Measurements from ENCODE around the gene MED25.
A peak's percentile ranks its signal among the peaks of the same experiment; 100 is the strongest.

The MED25 gene

DNA sequence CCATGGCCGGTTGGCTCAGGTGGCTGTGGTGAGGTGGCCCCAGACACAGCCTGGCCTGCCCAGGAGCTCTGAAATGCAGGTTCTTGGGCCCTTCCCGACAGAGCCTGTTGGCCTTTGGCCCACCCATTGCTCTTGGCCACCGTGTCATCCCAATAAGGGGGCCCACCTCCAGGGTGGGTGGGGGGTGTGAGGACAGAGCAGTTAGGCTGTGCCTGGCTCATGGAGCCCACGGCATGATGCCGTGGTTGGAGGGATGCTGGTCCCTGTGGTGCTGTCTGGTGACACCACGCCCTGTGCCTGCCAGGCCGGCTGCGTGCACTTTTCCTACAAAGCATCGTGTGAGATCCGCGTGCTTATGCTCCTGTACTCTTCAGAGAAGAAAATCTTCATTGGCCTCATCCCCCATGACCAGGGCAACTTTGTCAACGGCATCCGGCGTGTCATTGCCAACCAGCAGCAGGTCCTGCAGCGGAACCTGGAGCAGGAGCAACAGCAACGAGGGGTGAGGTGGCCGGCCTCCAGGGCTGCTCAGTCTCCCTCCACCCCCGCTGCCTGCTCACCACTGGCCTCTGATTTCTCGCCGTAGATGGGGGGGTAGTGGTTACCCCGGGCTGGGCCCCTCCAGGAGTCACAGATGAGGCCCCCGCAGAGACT is 41.7 kb downstream of the MED25 start:
- DNase-seq, result no peak

DNA sequence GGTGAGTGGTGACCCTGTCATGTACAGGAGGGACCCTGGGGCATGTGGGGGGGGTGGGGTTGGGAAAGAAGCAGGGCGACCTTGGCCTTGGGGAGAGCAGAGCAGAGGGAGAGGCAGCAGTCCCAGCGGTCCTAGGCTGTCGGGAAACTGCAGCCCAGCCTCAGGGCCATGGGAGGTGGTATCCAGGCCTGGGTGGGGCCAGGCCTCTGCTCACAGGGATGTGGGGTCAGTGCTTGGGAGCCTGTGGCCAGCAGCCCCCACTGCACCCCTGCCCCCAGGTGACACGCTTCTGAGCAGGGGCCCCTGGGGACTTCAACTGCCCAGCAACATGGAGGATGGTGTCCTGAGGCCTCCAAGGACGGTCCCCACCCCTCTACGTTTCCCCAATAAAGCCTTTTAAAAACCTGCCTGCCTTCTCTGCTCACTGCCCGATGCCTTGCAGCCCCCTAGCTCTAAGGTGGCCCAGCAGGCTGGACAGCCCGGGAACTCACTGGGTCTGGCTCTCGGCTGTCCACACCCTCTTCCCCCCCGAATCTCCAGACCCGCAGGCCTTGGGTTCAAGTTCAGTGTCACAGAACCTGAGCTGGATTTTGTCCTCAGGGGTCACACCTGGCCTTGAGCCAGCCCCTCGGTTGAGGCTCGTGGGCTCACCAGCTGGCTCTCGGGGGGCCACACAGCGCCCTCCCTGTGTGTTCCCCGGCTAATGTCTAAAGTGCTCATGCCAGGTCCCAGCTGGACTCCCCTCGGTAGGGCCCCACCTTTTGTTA is 42.4 kb downstream of the MED25 start:
- DNase-seq, result no peak

DNA sequence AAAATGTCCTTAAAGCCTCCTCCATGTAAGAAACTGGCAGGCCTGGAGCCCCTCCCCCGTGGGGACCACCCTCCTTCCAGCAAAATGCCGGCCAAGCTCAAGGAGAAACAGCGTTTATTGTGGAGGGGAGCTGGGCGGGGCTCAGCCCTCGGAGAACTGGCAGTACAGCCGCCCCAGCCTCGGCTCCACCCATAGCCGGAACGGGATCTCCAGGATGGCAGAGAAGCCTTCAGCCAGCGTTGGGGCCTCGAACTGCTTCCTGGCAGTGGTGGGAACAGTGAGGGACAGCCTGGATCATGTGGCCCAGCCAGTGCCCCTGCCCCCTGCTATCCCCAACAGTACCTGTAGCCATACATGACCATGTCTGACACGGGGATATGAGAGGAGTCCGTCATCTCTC is 43.0 kb downstream of the MED25 start:
- DNase-seq, result no peak

DNA sequence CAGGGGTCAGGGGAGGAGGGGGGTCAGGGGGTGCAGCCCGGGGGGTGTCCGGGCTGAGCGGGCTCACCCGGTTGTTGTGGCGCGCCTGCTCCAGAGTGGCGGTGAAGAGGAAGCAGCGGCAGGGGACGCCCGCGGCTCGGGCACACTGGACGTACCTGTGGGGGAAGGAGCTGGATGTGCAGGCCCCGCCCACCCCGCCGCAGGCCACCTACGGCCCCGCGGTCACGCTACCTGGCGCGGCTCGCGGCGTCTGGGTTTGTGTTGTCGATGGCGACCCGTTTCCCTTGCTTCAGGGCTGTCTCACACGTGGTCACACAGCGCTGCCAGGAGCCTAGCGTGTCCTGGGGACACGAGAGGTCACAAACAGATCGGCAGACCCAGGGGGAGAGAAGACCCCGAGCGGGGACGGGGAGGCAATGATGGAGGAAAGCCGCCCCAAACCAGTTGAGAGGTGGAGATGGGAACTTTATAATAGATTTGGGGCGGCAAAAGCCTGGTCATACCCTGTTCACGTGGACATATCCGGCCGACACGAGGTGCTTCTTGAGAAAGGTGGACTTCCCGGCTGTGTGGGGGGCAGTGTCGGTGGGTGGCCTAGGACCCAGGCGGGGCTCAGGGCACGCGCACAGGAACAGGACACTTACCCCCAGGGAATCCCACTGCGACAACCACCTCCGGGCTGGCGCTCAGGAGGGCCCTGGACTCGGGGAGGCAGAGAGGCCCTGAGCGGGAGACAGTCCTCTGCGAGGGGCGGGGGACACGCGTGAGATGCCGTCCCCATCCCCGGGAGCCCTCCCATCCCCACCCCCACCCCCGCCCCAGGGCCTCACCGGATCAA is 43.7 kb downstream of the MED25 start:
- no peak for DNase-seq

DNA sequence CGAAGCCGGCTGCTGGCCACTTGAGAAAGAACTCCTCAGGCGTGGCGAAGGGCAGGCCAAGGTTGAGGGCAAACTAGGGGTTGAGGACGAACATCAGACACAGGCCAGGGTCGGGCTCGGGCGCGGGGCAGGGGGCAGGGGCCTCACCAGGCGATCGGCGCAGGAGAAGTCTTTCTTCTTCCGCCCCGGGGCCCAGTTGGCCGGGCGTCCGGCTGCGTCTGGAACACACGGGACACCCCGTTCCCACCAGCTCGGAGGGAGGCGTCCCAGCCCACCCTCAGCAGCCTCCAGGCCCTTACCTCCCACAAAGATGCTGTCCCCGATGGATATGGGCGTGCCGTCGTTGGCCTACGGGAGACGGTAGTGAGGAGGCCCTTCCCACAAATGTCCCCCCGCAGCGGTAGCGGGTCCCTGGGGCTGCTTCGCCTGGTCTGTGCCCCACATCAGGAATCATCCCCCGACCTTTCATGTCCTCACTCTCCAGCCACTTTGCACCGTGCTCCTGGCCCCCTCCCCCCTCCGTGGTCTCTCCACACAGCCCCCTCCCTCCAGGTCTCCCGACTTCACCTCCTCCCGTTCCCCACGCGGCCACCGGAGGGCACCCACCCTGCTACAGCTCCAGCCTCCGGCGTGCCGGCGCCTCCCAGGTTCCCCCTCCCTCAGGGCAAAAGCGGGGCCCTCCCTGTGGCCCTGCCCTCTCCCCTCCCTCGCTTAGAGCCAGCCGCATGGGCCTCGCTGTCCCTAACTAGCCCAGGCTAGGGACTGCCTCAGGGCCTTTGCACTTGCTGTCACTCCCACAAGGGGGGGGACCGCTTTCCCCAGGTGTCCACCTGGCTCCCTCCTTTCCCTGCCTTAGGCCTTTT is 44.5 kb downstream of the MED25 start:
- DNase-seq, result no peak

DNA sequence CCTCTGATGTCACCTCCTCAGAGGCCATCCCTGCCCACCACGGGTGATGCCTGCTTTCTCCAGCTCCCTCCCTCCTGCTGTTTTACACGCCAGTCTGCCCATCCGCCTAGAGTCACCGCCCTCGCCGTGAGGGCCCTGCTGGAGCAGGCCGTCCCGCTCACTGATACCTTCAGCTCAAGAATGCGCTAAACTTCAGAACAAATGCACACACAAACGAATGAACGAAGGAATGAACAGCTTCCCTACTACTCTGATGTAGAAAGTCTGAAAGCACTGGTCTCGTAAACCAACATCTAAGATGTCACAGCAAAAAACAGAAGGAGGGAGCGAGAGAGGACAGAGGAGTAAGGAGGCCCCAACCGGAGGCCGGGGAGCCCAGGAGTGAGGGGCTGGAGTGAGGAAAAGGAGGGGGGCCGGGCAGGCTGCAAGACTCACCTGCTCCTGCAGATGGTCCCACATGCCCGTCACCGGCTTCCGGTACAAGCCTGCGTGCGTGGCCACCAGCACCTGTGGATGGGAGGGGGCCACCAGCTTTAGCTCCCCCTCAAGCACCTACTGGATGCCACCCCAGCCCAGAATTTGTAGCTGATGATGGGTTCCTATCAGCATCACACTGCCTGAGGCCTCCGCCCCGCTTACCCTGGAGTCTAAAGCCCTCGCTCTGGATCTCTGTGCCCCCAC is 45.3 kb downstream of the MED25 start:
- DNase-seq, result no peak

DNA sequence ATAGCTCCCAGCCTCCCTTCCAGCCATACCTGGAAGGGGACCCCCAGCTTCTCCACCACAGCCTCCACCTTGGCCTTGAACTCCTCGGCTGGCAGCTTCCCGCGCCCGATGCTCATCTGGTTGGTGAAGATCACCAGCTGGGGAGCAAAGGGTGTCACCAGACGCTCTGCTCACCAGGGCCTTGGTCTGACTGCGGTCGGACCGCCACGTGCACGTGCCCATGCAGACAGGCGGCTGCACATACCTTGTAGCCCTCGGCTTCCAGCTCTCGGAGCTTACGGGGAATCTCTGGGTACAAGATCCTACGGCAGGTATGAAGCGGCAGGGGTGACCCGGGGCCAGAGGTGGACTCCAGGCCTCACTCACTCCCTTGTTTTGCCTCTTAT is 45.8 kb downstream of the MED25 start:
- no peak for DNase-seq

DNA sequence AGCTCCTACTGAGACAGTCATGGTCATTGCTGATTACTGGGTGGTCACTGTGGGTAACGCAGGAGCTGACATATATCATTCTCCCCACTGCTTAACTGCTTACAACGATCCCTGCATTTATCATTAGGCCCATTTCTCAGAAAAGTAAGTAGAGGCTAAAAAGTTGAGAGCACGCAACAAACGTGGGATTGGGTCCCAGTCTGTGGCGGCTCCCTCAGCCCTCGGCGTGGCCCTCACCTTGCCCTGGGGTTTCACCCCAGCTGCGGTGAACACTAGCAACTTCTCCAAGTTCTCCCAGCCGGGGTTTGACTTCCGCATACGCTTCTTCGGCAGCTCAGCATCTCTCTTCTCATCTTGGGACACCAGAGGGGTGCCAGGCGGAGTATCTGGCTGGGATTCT is 46.8 kb downstream of the MED25 start:
- no peak for DNase-seq

DNA sequence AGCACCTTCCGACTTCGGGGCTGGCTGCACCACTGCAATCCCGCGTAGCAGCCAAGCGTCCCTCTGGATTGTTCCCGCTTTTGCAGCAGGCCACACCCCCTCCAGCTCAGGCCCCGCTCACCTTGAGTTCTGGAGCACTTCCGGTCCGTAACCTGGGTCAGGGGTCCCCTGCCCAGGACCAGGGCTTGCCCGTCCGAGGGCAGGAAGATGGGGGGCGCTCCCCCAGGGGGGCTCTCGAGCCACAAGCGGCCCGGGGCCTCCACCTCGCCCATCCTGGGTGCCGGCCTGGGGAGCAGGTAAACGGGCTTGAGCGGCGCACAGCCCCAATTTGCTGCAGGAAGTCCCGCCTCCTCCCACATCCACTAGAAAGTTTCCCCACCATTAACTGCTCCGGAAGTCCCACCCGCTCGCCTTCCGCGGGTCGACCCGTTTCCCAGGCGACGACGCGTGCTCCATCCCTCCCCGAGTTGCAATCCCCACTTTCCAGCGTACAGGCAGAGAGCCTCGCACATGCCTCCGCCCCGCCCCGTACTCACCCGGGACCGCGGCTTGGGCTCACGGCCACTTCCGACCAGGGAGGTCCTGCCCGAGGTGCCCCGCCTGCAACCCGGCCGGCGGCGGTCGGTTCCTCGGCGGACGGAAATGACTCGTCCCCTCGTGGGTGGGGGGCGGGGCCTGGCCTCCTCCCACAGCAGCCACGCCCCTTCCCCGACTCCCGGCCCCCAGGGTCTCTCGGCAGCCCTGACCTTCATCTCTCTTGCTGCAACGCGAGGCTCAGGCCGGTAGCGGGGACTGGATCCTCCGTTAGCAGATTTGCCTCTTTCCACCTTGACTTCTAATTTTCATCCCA is 49.1 kb downstream of the MED25 start, which contains the start of gene PNKP:
TSS of gene PNKP (minus strand) at position 644 of the 850 bp plus-strand sequence. CDS start at position 272, 372 bp downstream.
- DNase-seq, result peak; percentile 96

DNA sequence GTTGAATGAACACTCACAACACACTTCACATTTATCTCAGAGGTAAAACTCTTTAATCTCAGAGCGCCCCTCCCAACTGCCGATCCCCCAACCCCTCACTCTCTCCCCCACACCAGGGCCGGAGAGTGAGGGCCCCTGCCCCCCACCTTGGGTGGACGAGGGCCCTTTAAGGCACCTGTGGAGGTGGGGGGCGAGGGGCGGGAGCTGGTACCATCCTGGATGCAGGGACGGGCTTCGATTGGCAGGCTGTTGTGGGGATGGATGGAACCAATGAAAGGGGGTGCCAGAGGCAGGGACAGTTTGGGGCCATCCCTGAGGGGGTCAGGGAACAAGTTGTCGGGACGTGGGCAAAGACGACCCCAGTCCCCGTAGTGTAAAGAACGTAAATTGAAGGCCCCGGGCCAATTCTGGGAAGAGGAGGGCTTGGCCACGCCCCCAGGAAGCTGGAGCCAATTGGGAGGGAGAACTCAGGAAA is 51.0 kb downstream of the MED25 start:
- no peak for DNase-seq

DNA sequence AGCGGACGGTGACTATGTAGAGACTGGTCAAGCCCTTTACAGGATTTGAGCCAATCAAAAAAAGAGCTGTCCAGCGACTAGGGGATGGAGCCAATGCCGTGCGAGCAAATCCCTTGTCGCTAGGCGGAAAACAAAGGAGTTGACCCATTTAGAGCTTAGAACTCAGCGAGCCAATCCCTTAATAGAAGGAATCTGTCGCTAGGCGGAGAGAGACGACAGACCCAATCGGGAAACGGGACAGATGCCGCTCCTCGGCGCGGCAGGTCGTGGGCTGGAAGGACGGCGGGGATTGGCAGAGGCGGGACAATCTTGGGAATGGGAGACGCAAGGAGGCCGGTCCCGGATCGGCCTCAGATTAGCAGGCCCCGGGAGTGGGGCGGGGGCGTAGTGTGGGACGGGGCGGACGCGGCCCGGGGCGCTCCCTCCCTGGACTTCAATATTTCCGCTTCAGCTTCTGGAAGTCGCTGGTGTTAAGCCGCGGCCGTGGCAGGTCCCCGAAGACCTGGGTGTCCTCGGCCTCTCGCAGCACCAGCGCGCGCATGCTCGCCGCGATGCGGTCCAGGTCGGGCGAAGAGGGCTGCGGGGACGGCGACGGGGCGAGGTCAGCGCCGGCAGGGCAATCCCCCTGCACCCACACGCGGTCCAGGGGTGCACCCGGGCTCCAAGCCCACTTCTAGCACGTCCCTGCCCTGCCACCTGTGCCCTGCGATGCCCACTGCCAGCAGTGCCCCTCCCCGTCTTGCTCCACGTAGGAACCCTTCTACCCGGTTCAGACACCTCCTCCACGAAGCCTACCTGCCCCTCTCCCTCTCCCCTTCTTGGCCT is 51.6 kb downstream of the MED25 start:
- DNase-seq, result peak; percentile 97

DNA sequence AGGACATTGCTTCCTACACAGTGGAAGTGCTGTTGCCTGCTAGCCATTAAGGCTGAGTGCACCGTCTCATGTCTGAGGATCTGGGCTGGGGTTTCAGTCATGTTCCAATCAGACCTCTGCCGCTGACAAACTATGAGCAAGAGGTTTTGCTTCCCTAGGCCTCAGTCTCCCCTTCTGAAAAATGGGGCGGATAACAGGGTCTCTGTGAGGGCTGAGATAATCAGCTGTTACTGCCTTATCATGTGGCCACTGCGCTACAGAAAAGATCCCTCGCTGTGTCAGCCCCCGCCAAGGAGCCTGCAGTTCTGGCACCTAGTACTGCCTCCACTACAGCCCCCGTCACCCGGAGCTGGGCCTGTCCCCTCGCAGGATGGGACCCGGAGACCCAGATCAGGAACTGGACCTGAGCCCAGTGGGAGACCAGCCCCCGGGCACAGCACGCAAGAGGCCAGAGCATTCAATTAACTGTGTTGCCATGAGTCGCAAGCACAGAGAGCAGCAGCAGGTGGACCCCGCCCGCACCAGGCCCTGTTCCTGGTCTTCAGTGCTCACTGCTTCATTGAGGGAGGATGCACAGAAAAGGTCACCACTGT is 52.3 kb downstream of the MED25 start:
- no peak for DNase-seq

DNA sequence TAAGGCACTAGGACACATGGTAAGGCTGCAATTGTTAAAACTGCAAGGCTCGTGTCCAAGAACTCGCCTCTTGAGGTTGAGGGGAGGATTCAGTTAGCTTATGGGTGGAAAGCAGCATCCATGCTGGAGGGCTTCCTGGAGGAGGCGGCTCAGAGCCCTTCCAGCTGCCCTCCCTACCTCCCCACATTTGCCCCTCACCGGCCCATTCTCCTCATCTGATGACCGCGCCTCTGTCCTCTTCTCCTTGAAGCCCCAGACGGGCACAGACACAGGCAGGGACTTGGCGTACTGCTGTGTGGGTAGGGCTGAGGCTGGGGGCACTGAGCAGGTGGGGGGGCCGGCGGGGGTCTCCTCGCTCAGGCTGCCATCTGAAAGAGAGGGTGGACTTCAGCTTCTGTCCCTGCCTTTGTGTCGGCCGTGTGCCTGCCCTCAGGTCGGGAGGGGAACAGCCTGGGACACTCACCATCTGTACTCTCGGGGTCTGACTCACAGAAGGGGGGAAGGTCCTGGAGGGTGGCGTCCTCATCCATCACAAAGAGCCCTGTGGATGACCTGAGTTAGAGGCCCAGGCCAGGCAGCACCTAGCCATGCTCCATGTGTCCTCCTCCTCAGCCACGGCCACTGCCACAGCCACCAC is 53.4 kb downstream of the MED25 start:
- no peak for DNase-seq

DNA sequence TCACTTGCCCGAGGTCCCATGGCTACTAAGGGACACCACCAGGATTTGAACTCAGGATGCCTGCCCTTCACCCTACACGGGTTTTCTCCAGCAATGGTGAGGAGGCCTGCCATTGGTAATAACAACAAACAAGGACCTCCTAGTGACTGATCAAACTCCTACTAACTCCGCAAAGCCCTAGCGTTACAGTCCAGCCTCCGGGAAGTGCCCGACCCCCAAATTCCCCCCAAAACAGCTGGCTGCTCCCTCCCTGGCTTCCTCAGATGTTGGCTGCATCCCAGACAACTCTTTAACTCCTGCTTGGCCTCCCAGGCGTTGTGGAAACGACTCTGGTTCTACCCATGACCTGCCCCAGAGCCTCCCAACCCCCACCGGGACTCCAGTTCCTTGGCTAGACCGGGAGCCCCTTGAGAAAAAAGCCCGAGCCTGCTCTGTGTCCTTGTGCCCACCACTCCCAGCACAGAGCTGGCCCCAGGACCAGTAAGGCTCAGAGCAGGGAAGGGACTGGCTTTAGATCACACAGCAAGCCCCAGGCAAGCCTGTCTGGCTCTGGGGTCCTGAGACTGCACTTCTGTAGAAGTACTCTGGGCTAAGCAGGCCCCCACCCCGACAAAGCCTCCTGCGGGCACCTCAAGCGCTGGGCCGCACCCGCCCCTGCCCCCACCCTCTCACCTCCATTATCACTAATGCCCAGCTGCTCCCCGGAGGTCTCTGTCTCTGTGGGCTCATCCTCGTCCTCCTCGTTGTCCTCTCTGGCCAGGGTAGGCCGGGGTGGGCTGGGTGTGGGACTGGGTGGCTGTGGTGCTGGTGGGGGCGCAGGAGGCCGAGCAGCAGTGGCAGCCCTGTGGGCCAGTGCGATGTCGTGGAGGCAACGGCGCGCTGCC is 54.4 kb downstream of the MED25 start:
- DNase-seq, result no peak

DNA sequence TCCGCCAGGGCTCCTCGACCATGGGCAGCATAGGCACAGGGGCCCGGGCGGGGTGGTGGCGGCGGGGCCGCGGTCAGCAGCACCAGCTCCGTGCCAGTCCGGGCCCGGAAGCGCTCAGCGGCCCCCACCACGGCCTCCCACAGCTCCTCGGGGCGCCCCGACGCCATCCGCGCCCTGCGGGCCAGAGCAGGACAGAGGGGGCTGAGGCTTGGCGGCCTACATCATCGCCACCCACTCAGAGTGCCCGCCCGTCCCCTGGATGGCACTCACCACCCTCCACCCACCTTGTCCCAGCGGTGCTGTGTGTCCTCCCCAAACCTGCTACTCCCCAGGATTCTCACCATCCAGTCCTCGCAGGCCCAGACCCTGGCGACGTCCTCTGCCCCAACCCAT is 55.0 kb downstream of the MED25 start:
- DNase-seq, result no peak

DNA sequence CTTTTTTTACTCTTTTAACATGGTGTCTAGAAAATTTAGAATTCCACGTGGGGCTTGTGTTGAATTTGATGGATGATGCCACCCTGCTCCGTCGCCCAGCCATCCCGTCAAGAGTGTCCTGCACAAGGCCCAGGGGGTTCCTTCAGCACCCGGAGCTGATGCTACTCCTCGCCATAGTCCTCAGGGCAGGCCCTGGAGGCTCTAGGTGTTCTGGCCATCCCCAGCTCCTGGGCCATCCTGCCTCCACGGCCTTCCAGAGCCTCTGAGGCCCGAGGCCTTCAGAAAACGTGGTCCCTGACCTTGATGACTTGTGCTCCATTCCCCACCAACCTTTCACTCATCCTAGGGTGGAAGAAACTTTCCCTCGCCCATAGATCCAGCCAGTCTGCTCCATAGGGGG is 55.7 kb downstream of the MED25 start:
- DNase-seq, result no peak

DNA sequence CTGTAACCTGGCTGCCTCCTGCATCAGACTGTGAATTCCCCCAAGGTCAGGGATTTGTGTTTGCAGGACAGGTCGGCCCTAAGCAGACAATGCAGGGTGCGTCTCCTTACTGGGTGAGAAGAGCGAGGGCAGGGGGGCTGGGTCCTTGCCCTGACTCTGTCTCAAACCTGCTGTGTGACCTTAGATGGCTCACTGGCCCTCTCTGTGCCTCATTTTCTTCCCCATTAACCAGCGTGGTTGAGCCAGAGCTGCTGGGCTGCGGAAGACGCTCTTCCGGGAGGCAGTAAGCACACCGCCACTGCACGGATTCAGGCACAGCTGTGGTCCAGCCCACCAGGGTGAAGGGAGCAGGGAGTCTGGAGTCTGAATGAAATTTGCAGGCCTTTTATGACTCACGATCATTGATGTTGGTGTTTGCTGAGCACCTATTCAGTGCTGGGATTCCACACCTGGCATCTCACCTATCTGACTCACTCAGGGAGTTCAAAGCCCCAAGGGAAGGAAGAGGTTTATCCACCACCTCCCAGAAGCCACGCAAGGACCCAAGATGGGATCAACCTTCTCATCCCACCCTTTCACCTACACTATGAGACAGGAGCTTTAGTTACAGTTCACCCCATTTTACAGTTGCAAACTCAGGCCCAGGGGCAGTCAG is 56.5 kb downstream of the MED25 start:
- no peak for DNase-seq

Data from T1000 (cell line).